Activated CD4-positive, alpha-beta T cell treated with anti-CD3 and anti-CD28 coated beads for 36 hours (primary cell): Measurements from ENCODE around the gene SPTBN2. TPM values are rescaled to one million over a fixed set of nuclear protein-coding genes. Genes with fewer than 3 reads are reported as not detected.
A peak's percentile ranks its signal among the peaks of the same experiment; 100 is the strongest.

Source experiments
- ATAC-seq: fragments of 200-7000 bp; cut with Tn5 transposase; one replicate; pipeline ENCODE4 v1.10.0; 2021; ENCODE audit warnings: mild to moderate bottlenecking, moderate library complexity
- CTCF ChIA-PET: fragments of 350-600 bp; sonication (Branson Sonifier 250); formaldehyde crosslinking; loops from one replicate; lab custom pipeline; 2021; ENCODE audit warnings: antibody characterized with exemption; lab: Charles Lee
- POLR2A ChIA-PET: fragments of 350-600 bp; sonication (Branson Sonifier 250); formaldehyde crosslinking; loops from one replicate; lab custom pipeline; 2021; ENCODE audit warnings: antibody characterized with exemption, inconsistent platforms; lab: Charles Lee
- DNase-seq: peaks from one replicate; pipeline ENCODE4 v3.0.0-alpha.2; 2020
- H3K27ac Mint-ChIP-seq: one replicate; pipeline ENCODE4 v1.8.0; 2021; ENCODE audit warnings: mixed read lengths
- H3K27me3 Mint-ChIP-seq: one replicate; pipeline ENCODE4 v1.8.0; 2021; ENCODE audit warnings: mixed read lengths
- H3K36me3 Mint-ChIP-seq: one replicate; pipeline ENCODE4 v1.8.0; 2021; ENCODE audit warnings: low read depth, mixed read lengths
- H3K4me1 Mint-ChIP-seq: one replicate; pipeline ENCODE4 v1.8.0; 2021; ENCODE audit warnings: mixed read lengths
- H3K4me3 Mint-ChIP-seq: one replicate; pipeline ENCODE4 v1.8.0; 2021; ENCODE audit warnings: mild to moderate bottlenecking, moderate library complexity, mixed read lengths
- H3K9me3 Mint-ChIP-seq: one replicate; pipeline ENCODE4 v1.8.0; 2021; ENCODE audit warnings: low read depth, mixed read lengths
- intact Hi-C, 2 experiments: fragments of 100-400 bp; cut with DNase I in 1 of 2; cut with micrococcal nuclease in 1 of 2; formaldehyde crosslinking; loops; one replicate each; pipeline versions ENCODE4 v1.14.2 to v1.15.1; 2022 to 2024; cut with DNase I, micrococcal nuclease
- total RNA-seq, 2 experiments: library from RNA; stranded (reverse); gene quantifications; one replicate each; pipeline ENCODE4 v1.2.3, GENCODE V29; 2021

SPTBN2 gene
- total RNA-seq, 2 experiments from 2014 or later, result 1.3 to 1.6 TPM

DNA sequence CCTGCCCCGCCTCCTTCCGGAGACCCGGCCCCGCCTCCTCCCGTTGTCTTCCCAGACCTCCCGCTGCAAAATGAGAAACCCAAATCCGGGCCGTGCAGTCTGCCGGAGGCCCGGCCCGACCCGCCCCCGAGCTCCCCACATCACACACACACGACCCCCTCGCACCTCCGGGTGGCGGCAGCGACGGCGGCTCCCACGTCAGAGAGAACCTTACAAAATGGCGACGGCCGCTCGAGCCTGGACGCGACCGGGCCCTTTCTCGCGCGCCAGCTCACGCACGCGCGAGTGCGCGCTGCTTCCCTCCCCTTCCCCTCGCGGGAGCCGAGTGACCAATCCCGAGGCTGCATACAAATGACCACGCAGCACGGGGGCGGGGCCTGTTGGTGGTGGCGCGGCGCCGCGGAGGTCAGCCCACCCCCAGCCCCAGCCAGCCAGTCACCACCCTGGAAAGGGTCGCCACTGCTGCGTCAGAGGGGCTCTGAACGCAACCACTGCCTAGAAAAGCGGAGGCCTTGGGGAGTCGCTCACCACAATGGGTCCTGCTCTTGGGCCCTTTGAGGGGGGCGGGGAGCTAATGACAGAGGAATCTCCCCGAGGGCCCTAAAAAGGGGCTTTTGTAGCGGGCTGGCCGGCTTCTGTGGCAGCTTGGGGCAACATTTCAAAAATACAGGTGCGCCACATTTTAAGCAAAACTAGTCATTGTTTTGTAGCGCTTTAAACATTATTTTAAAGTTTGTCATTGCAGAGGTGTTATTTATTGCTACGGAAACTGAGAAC lies 51.2 kb downstream of the SPTBN2 start, which contains the start of gene RBM4B:
RBM4B (minus strand) TSS at position 289 of the 777 bp plus-strand sequence. CDS start 808 bp downstream, outside the sequence.
- H3K9me3 Mint-ChIP-seq, result no peaks in the 10 kb centered on the region
- DNase-seq, result peak; percentile 97
- POLR2A ChIA-PET, result interaction anchor here (0.6 to 2.6 kb wide), 18 partner anchors 28 to 293 kb away, joined by 3 to 28 read pairs (median 4); partner anchors contain the start of genes ACTN3, BBS1, MRPL11 and PELI3
- CTCF ChIA-PET, result interaction anchor here (0.6 to 5.4 kb wide), 46 partner anchors 9 to 675 kb away, joined by 3 to 99 read pairs (median 4); partner anchors contain the start of genes BBS1, CCDC87, CCS and CTSF
- peak within 1 kb of the TSS; percentile 94 for H3K27ac Mint-ChIP-seq
- intact Hi-C loops, result loop anchor here (1.0 to 10.0 kb wide), 16 partner anchors 39 to 441 kb away; partner anchors contain the start of genes CCDC87 (in 2 of the 2), CCS (in 2 of the 2), MRPL11 (in 2 of the 2) and RBM14 (in 2 of the 2)
- peaks cover 27% of the 10 kb centered on the region for H3K4me1 Mint-ChIP-seq
- no peaks in the 10 kb centered on the region for H3K27me3 Mint-ChIP-seq
- H3K4me3 Mint-ChIP-seq, result peak within 1 kb of the TSS; percentile 85
- peak; percentile 90 for ATAC-seq
- H3K36me3 Mint-ChIP-seq, result peaks cover 16% of the 10 kb centered on the region

DNA sequence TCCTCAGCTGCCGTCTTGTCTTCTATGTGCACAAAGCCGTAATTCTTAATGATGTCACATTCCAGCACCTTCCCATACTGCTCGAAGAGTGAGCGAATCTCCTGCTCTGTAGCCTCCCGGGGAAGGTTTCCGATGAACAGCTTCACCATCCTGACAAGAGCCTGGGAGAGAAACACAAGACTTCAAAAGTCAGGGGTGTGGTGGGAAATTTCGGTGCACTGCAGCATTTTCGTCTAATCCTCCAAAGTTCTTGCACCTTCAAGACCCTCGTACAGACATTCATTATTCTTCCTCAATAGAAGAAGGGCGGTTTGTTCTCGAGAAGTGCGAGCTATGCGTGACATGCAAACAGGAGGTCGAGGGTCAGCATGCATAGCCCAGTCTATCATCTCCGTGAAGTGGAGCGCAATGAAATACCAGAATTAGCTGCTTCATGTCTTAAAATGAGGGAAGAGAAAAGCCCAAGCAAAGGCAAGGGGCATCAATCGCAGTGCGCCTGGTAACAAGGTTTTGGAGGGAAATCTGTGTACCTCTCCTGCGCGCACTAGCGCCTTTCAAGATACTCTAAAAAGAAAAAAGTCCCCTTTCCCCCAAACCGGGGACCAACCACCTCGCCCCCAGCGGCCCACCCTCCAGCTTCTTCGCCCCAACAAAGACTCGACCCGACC lies 52.0 kb downstream of the SPTBN2 start:
- H3K9me3 Mint-ChIP-seq, result no peaks in the 10 kb centered on the region
- H3K36me3 Mint-ChIP-seq, result peaks cover 16% of the 10 kb centered on the region
- ATAC-seq (no peak), DNase-seq (no peak)
- ChIA-PET CTCF (interaction anchor here (0.6 to 5.4 kb wide), 26 partner anchors 8 to 676 kb away, joined by 3 to 99 read pairs (median 5); partner anchors contain the start of genes BBS1, CCDC87, CCS and DPP3), POLR2A (interaction anchor here (0.6 to 2.6 kb wide), 12 partner anchors 28 to 603 kb away, joined by 3 to 28 read pairs (median 4); partner anchors contain the start of genes MRPL11, RBM14, RBM4 and ZDHHC24)
- no peaks in the 10 kb centered on the region for H3K27me3 Mint-ChIP-seq
- intact Hi-C loops, result loop anchor here (1.0 to 10.0 kb wide), 9 partner anchors 39 to 330 kb away; partner anchors contain the start of genes CCDC87 (in 2 of the 2), CCS (in 2 of the 2), RBM14 (in 2 of the 2) and B4GAT1 (in 1 of the 2)
- H3K4me1 Mint-ChIP-seq, result peaks cover 27% of the 10 kb centered on the region
- H3K4me3 Mint-ChIP-seq, result peak overlapping the region; percentile 85
- H3K27ac Mint-ChIP-seq, result peak overlapping the region; percentile 94

DNA sequence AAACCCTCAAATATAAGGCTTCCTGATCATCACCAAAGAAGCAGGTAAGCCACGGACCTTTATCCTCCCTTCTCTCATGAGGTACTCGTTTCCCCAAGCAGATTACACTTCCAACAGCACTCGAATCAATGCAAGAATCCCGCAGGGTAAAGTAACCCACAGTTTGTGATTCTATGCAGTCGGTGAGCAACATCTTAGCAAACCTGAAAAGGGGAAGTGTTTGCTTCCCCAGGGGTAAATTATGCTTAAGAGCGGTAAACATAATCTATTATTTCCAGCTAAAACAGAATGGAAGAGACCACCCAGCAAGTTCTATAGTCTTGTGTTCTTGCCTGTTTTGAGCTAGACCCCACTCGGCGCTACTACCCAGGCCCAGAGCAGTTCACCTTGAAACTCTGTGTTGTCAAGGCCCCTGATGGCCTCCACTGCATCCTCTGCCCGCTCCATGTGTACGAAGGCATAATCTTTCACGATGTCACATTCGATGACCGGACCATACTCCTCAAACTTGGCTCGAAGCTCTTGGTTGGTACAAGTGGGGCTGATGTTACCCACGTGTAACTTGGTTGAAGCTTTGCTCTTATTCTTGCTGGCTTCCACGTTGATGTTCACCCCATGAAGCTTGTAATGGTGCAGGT lies 52.6 kb downstream of the SPTBN2 start:
- H3K36me3 Mint-ChIP-seq, result peaks cover 16% of the 10 kb centered on the region
- H3K9me3 Mint-ChIP-seq, result no peaks in the 10 kb centered on the region
- POLR2A ChIA-PET, result interaction anchor here (0.6 to 2.5 kb wide), 3 partner anchors 55 to 603 kb away, joined by 3 to 10 read pairs (median 3); partner anchors contain the start of gene RBM14

GRCh38 chr11:66674964-66675602 lies 53.9 kb downstream of the SPTBN2 start:
- DNase-seq (no peak), ATAC-seq (no peak)
- intact Hi-C loops, result loop anchor here (5.0 to 10.0 kb wide), 3 partner anchors 240 to 717 kb away; partner anchors contain the start of genes B4GAT1 (in 1 of the 2), BRMS1 (in 1 of the 2), MRPL11 (in 1 of the 2) and RAD9A (in 1 of the 2)
- H3K36me3 Mint-ChIP-seq, result peaks cover 16% of the 10 kb centered on the region
- H3K4me1 Mint-ChIP-seq, result peaks cover 35% of the 10 kb centered on the region
- H3K27ac Mint-ChIP-seq, result no peak overlapping the region
- no peak overlapping the region for H3K4me3 Mint-ChIP-seq
- no peaks in the 10 kb centered on the region for H3K9me3 Mint-ChIP-seq
- ChIA-PET POLR2A (interaction anchor here (0.8 to 0.9 kb wide), 2 partner anchors 33 to 106 kb away, joined by 4 to 6 read pairs; partner anchors contain the start of gene CTSF), CTCF (interaction anchor here (0.7 to 1.2 kb wide), 5 partner anchors 12 to 379 kb away, joined by 3 to 4 read pairs (median 3); no protein-coding TSS in a partner anchor)
- H3K27me3 Mint-ChIP-seq, result no peaks in the 10 kb centered on the region

More for the DNA sequence above, 52.6 kb downstream of the SPTBN2 start:
- DNase-seq, result no peak
- intact Hi-C loops, result loop anchor here (5.0 to 10.0 kb wide), 2 partner anchors 242 to 329 kb away; partner anchors contain the start of genes B4GAT1 (in 1 of the 2), BRMS1 (in 1 of the 2) and MRPL11 (in 1 of the 2)
- CTCF ChIA-PET, result interaction anchor here (0.6 to 5.4 kb wide), 9 partner anchors 13 to 296 kb away, joined by 3 to 99 read pairs (median 4); partner anchors contain the start of genes BBS1, CCDC87 and CCS
- Mint-ChIP-seq H3K4me3 (peak overlapping the region; percentile 85), H3K27ac (peak overlapping the region; percentile 94), H3K27me3 (no peaks in the 10 kb centered on the region), H3K4me1 (peaks cover 30% of the 10 kb centered on the region)
- ATAC-seq, result no peak

DNA sequence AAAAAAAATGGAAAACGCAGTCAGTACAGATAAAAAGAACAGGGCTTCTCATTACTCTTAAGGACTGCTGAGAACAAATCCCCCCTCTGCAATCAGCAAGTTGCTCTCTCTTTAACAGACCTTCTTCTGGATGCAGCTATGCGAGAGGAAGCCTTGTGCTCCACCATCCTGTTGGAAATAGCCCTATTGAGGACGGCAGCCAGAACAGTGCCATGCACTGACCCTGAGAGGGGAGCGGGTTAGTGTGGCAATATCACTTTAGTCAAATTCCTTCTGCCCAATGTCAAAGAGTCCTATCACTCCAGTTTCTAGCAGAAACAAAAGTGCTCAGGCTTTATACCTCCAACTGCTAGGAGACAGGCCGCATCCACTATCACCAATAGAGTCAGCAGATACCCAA lies 58.2 kb downstream of the SPTBN2 start:
- Mint-ChIP-seq H3K27ac (no peak overlapping the region), H3K36me3 (peaks cover 25% of the 10 kb centered on the region), H3K27me3 (no peaks in the 10 kb centered on the region), H3K9me3 (no peaks in the 10 kb centered on the region), H3K4me3 (no peak overlapping the region), H3K4me1 (peaks cover 29% of the 10 kb centered on the region)
- intact Hi-C loops, result loop anchor here (5.0 to 10.0 kb wide), 2 partner anchors 236 to 721 kb away; partner anchors contain the start of genes MRPL11 (in 1 of the 2) and RAD9A (in 1 of the 2)
- CTCF ChIA-PET, result interaction anchor here (1.2 kb wide), 1 partner anchor 210 kb away, joined by 3 read pairs; no protein-coding TSS in a partner anchor
- DNase-seq, result no peak
- ATAC-seq, result no peak
- POLR2A ChIA-PET, result no interaction called here

GRCh38 chr11:66665369-66665768 lies 63.6 kb downstream of the SPTBN2 start:
- no peak overlapping the region for H3K4me3 Mint-ChIP-seq
- peaks cover 39% of the 10 kb centered on the region for H3K36me3 Mint-ChIP-seq
- intact Hi-C loops, result no loop called here
- ATAC-seq (no peak), DNase-seq (no peak)
- no peak overlapping the region for H3K27ac Mint-ChIP-seq
- ChIA-PET CTCF (interaction anchor here (0.8 to 1.4 kb wide), 3 partner anchors 13 to 23 kb away, joined by 3 to 5 read pairs (median 3); no protein-coding TSS in a partner anchor), POLR2A (interaction anchor here (0.6 kb wide), 1 partner anchor 257 kb away, joined by 3 read pairs; no protein-coding TSS in a partner anchor)
- H3K27me3 Mint-ChIP-seq, result no peaks in the 10 kb centered on the region
- peaks cover 12% of the 10 kb centered on the region for H3K4me1 Mint-ChIP-seq
- no peaks in the 10 kb centered on the region for H3K9me3 Mint-ChIP-seq

- CTCF ChIA-PET, result interaction anchor here (0.7 to 1.4 kb wide), 5 partner anchors 9 to 21 kb away, joined by 3 to 8 read pairs (median 3); partner anchors contain the start of gene RBM4B
- Mint-ChIP-seq H3K9me3 (no peaks in the 10 kb centered on the region), H3K27me3 (no peaks in the 10 kb centered on the region), H3K4me3 (no peak overlapping the region), H3K4me1 (peaks cover 7% of the 10 kb centered on the region), H3K27ac (no peak overlapping the region), H3K36me3 (peaks cover 37% of the 10 kb centered on the region)
- POLR2A ChIA-PET, result interaction anchor here (1.4 kb wide), 1 partner anchor 26 kb away, joined by 7 read pairs; the partner anchor contains the start of gene RBM4
- intact Hi-C loops, result no loop called here
- DNase-seq (no peak), ATAC-seq (no peak)
Observed at GRCh38 chr11:66663741-66664296, 65.2 kb downstream of the SPTBN2 start.

- H3K36me3 Mint-ChIP-seq, result peaks cover 28% of the 10 kb centered on the region
- ATAC-seq (no peak), DNase-seq (no peak)
- POLR2A ChIA-PET, result interaction anchor here (0.6 to 1.3 kb wide), 6 partner anchors 10 to 461 kb away, joined by 3 to 9 read pairs (median 4); partner anchors contain the start of gene RBM14
- peak overlapping the region; percentile 12 for H3K27ac Mint-ChIP-seq
- H3K9me3 Mint-ChIP-seq, result no peaks in the 10 kb centered on the region
- no peak overlapping the region for H3K4me3 Mint-ChIP-seq
- intact Hi-C loops, result no loop called here
- H3K27me3 Mint-ChIP-seq, result no peaks in the 10 kb centered on the region
- CTCF ChIA-PET, result no interaction called here
- H3K4me1 Mint-ChIP-seq, result peaks cover 6% of the 10 kb centered on the region
Observed at GRCh38 chr11:66659763-66660162, 69.3 kb downstream of the SPTBN2 start.

GRCh38 chr11:66653123-66653522 lies 75.9 kb downstream of the SPTBN2 start:
- ChIA-PET POLR2A (interaction anchor here (0.6 kb wide), 1 partner anchor 40 kb away, joined by 3 read pairs; no protein-coding TSS in a partner anchor), CTCF (interaction anchor here (0.7 to 1.3 kb wide), 5 partner anchors 12 to 314 kb away, joined by 3 to 5 read pairs (median 3); no protein-coding TSS in a partner anchor)
- H3K4me3 Mint-ChIP-seq, result no peak overlapping the region
- H3K27ac Mint-ChIP-seq, result peak overlapping the region; percentile 29
- no peaks in the 10 kb centered on the region for H3K27me3 Mint-ChIP-seq
- DNase-seq (no peak), ATAC-seq (peak; percentile 69)
- peaks cover 32% of the 10 kb centered on the region for H3K4me1 Mint-ChIP-seq
- intact Hi-C loops, result no loop called here
- no peaks in the 10 kb centered on the region for H3K9me3 Mint-ChIP-seq
- H3K36me3 Mint-ChIP-seq, result peaks cover 49% of the 10 kb centered on the region
